Keratinocyte (primary cell): ENCODE measurements around the gene OTOG. TPM values are rescaled to one million over a fixed set of nuclear protein-coding genes. Genes with fewer than 3 reads are reported as not detected.

Source experiments
- DNase-seq: peaks from one replicate; pipeline ENCODE4 v3.0.0-alpha.2; 2011; ENCODE audit warnings: low read depth, missing footprints, low spot score
- FAIRE-seq: peaks from 2 replicates; lab custom pipeline; 2011; peaks lifted over from hg19 to GRCh38; lab: Jason Lieb, UNC
- H2AFZ ChIP-seq: 2 replicates; pipeline ENCODE4 v1.6.0; 2012; ENCODE audit warnings: low read length, control low read depth, inconsistent platforms; ENCODE audit not compliant: control insufficient read depth
- H3K27ac ChIP-seq: 2 replicates; pipeline ENCODE4 v1.5.1; 2011; ENCODE audit warnings: low read length; ENCODE audit not compliant: control insufficient read depth, insufficient read depth
- H3K27me3 ChIP-seq: 3 replicates; pipeline ENCODE4 v1.6.0; 2011; ENCODE audit warnings: low read length; ENCODE audit not compliant: control insufficient read depth, insufficient read depth; ENCODE audit errors: extremely low read depth
- H3K36me3 ChIP-seq, 2 experiments: 2 replicates in 1 of 2; 3 replicates in 1 of 2; pipeline ENCODE4 v1.5.1; 2011; ENCODE audit warnings: low read length in 2 of 2, mild to moderate bottlenecking in 1 of 2; ENCODE audit not compliant: control insufficient read depth in 2 of 2, insufficient read depth in 2 of 2; ENCODE audit errors: extremely low read depth in 1 of 2
- H3K4me1 ChIP-seq: 3 replicates; pipeline ENCODE4 v1.5.1; 2011; ENCODE audit warnings: low read length; ENCODE audit not compliant: control insufficient read depth, insufficient read depth; ENCODE audit errors: extremely low read depth
- H3K4me2 ChIP-seq: 3 replicates; pipeline ENCODE4 v1.6.0; 2011; ENCODE audit warnings: low read depth, low read length; ENCODE audit not compliant: control insufficient read depth, insufficient read depth; ENCODE audit errors: extremely low read depth
- H3K4me3 ChIP-seq, 3 experiments: fragments of 200-600 bp in 1 of 3; sonication (generic) in 1 of 3; 2 replicates in 2 of 3; 3 replicates in 1 of 3; pipeline ENCODE4 v1.5.1; 2011 to 2016; ENCODE audit warnings: low read length in 3 of 3, mild to moderate bottlenecking in 3 of 3, control low read depth in 2 of 3, inconsistent platforms in 1 of 3, low read depth in 1 of 3, mixed read lengths in 1 of 3, mixed run types in 1 of 3, moderate library complexity in 1 of 3; ENCODE audit not compliant: control insufficient read depth in 2 of 3, insufficient read depth in 2 of 3; ENCODE audit errors: extremely low read depth in 1 of 3
- H3K79me2 ChIP-seq: 2 replicates; pipeline ENCODE4 v1.6.0; 2012; ENCODE audit warnings: low read length; ENCODE audit not compliant: control insufficient read depth, insufficient read depth
- H3K9ac ChIP-seq: 3 replicates; pipeline ENCODE4 v1.6.0; 2011; ENCODE audit warnings: low read length; ENCODE audit not compliant: control insufficient read depth, insufficient read depth; ENCODE audit errors: extremely low read depth
- H3K9me1 ChIP-seq: 3 replicates; pipeline ENCODE4 v1.6.0; 2011; ENCODE audit warnings: low read length; ENCODE audit not compliant: control insufficient read depth, insufficient read depth; ENCODE audit errors: extremely low read depth
- H3K9me3 ChIP-seq: 2 replicates; pipeline ENCODE4 v1.5.1; 2012; ENCODE audit warnings: low read depth, low read length; ENCODE audit not compliant: control insufficient read depth
- H4K20me1 ChIP-seq: 3 replicates; pipeline ENCODE4 v1.6.0; 2011; ENCODE audit warnings: low read length; ENCODE audit not compliant: control insufficient read depth, insufficient read depth; ENCODE audit errors: extremely low read depth
- CTCF ChIP-seq, 3 experiments: IDR thresholded peaks in 1 of 3; conservative IDR thresholded peaks in 1 of 3; optimal IDR thresholded peaks in 1 of 3; 2 replicates in 2 of 3; 3 replicates in 1 of 3; pipeline versions ENCODE3 to v1.5.1; 2011; ENCODE audit warnings: low read length in 3 of 3, mild to moderate bottlenecking in 3 of 3, moderate library complexity in 2 of 3, control low read depth in 1 of 3, inconsistent platforms in 1 of 3; ENCODE audit not compliant: insufficient read depth in 2 of 3; ENCODE audit errors: extremely low read depth in 1 of 3
- EZH2 ChIP-seq: IDR thresholded peaks from one replicate; pipeline ENCODE4 v1.6.1; 2012; ENCODE audit warnings: inconsistent platforms, mild to moderate bottlenecking, low read length, moderate library complexity
- dilution Hi-C: fragments of 300-500 bp; cut with MboI; formaldehyde crosslinking; loops from one replicate; pipeline ENCODE4 v1.7.0; 2020; ENCODE audit warnings: low sequenced_read_pairs; ENCODE audit not compliant: extremely low pct_ligation_motif_present
- polyA plus RNA-seq, 5 experiments: library from polyadenylated mRNA; depleted of rRNA in 3 of 5; stranded (reverse) in 3 of 5; stranded (forward) in 1 of 5; unstranded in 1 of 5; fragments of >200 nt; gene quantifications; 1 replicate in 1 of 5; 2 replicates in 3 of 5; 3 replicates in 1 of 5; pipeline versions ENCODE4 v1.2.1 to v1.2.3, GENCODE V29; 2011 to 2012; ENCODE audit warnings: missing spikeins in 2 of 5, low read depth in 1 of 5, low replicate concordance in 1 of 5

Gene OTOG
- polyA plus RNA-seq, 1 donor (not counting 4 experiments of a cell fraction or from before 2014, with no cell fraction given) = not detected

DNA sequence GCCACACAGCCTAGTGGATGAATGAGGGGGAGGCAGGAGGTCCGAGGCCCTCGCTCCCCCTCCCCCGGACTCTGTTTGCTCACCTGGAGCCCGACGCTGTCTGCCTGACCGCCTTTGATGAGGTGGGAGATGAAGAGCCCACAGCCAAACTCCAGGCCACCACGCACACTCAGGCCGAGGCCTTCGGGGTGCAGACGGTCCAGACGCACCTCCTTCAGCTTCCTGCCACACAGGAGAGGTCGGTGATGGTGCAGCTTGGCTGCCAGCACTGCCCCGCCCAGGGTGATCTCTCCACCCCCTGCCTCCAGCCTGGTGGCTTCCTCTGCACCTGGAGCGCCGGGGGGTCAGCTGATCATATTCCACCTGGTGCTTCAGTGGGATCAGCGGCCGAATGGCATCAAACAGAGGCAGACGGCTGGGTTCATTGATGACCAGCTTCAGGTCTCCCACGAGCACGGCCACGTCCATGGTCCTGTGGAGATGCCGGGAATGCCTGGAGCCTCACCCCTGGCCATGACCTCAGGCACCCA lies 15.9 kb upstream of the OTOG start:
- no peak for DNase-seq

DNA sequence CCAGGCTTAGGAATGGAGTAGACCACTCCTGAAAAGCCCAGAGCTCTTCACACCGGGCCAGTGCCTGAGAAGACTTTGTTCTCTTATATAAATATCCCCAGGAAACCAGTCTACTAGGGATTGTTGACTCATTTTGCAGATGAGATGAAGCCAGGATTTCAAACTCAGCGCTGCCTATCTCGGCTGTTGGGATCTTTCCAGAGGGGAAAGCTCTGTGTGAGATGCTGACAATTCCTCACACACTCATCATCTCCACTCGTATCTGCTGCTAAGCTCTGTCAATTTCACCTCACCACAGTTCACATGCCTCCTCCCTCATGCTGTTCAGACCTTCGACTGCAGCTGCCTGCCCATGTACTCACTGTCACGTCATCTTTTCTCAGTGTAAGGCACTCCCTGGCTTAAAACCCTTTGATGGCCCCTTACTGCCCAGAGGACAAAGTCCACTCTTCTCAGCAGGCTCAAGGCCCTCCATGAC lies 15.4 kb upstream of the OTOG start:
- Histone ChIP-seq H3K79me2 (no peaks in the 10 kb centered on the region), H4K20me1 (no peaks in the 10 kb centered on the region), H3K36me3 (no peaks in the 10 kb centered on the region), H3K9me1 (no peaks in the 10 kb centered on the region), H2AFZ (no peak overlapping the region), H3K4me1 (no peaks in the 10 kb centered on the region), H3K9me3 (no peaks in the 10 kb centered on the region), H3K9ac (no peak overlapping the region), H3K4me3 (no peak overlapping the region), H3K4me2 (no peak overlapping the region), H3K27me3 (peaks cover 11% of the 10 kb centered on the region), H3K27ac (no peak overlapping the region)
- TF ChIP-seq EZH2 = no peak
- no peak for TF ChIP-seq CTCF (optimal IDR thresholded peaks at IDR 0.05 in 1 of 3, IDR thresholded peaks at IDR 0.05 in 1 of 3, conservative IDR thresholded peaks at IDR 0.05 in 1 of 3; ENCODE audit: extremely low read depth in 1 of 3, insufficient read depth in 2 of 3, low read length in 3 of 3)
- FAIRE-seq = no peak
- dilution Hi-C loops = no loop called here
- no peak for DNase-seq

More for the DNA sequence above, 15.9 kb upstream of the OTOG start:
- Histone ChIP-seq H3K79me2 (no peaks in the 10 kb centered on the region), H3K27me3 (peaks cover 11% of the 10 kb centered on the region), H3K4me2 (no peak overlapping the region), H3K9me1 (no peaks in the 10 kb centered on the region), H3K27ac (no peak overlapping the region), H3K9ac (no peak overlapping the region), H3K36me3 (no peaks in the 10 kb centered on the region), H4K20me1 (no peaks in the 10 kb centered on the region), H3K9me3 (no peaks in the 10 kb centered on the region), H2AFZ (no peak overlapping the region), H3K4me1 (no peaks in the 10 kb centered on the region), H3K4me3 (no peak overlapping the region)
- TF ChIP-seq EZH2 (no peak), CTCF (optimal IDR thresholded peaks at IDR 0.05 in 1 of 3, IDR thresholded peaks at IDR 0.05 in 1 of 3, conservative IDR thresholded peaks at IDR 0.05 in 1 of 3; ENCODE audit: extremely low read depth in 1 of 3, insufficient read depth in 2 of 3, low read length in 3 of 3) (no peak)
- dilution Hi-C loops = no loop called here
- no peak for FAIRE-seq
